ENCODE results near the gene LIN54.
"Not testable (repeated sequence)": the region's sequence is repeated elsewhere in the genome, so short reads cannot be mapped to it uniquely, and the experiment has no call there.

LIN54 gene

GRCh38 chr4:82934441-82934840 lies 76.2 kb downstream of the LIN54 start:
- DNase-seq = no peak

- no peak for DNase-seq
These were observed 79.5 kb downstream of the LIN54 start for GRCh38 chr4:82930848-82931755.

GRCh38 chr4:82921795-82922194 lies 88.8 kb downstream of the LIN54 start:
- DNase-seq = no peak

GRCh38 chr4:82919386-82919785 lies 91.2 kb downstream of the LIN54 start:
- no peak for DNase-seq

- no peak for DNase-seq
These were observed 92.5 kb downstream of the LIN54 start for GRCh38 chr4:82918091-82918490.

- not testable (repeated sequence) for DNase-seq
These were observed 96.7 kb downstream of the LIN54 start for GRCh38 chr4:82913968-82914367.

- no peak for DNase-seq
These were observed 97.3 kb downstream of the LIN54 start for GRCh38 chr4:82913305-82913704.

GRCh38 chr4:82909326-82909725 lies 101.3 kb downstream of the LIN54 start:
- no peak for DNase-seq

GRCh38 chr4:82906469-82906868 lies 104.2 kb downstream of the LIN54 start:
- no peak for DNase-seq

- peak; percentile 48 for DNase-seq
These were observed 105.4 kb downstream of the LIN54 start for GRCh38 chr4:82905205-82905604.

- no peak for DNase-seq
These were observed 106.9 kb downstream of the LIN54 start for GRCh38 chr4:82903737-82904136.

- no peak for DNase-seq
These were observed 109.4 kb downstream of the LIN54 start for GRCh38 chr4:82901183-82901718.

GRCh38 chr4:82900411-82901182 lies 110.0 kb downstream of the LIN54 start, which contains the start of gene THAP9:
Gene THAP9, plus strand, starts transcription at chr4:82900735. Its CDS starts 68 bp downstream, at chr4:82900803.
- DNase-seq = peak; percentile 99

GRCh38 chr4:82900066-82900410 lies 110.6 kb downstream of the LIN54 start:
- DNase-seq = no peak

GRCh38 chr4:82899374-82900065 lies 111.1 kb downstream of the LIN54 start:
- no peak for DNase-seq

- peak; percentile 91 for DNase-seq
These were observed 112.0 kb downstream of the LIN54 start for GRCh38 chr4:82898322-82899243.

GRCh38 chr4:82896755-82897154 lies 113.9 kb downstream of the LIN54 start:
- DNase-seq = no peak

- DNase-seq = no peak
These were observed 116.7 kb downstream of the LIN54 start for GRCh38 chr4:82893942-82894341.

- no peak for DNase-seq
These were observed 118.2 kb downstream of the LIN54 start for GRCh38 chr4:82892467-82892802.

GRCh38 chr4:82891707-82892466 lies 118.7 kb downstream of the LIN54 start:
- no peak for DNase-seq

All from fibroblast of upper back skin (primary cell).